ENCODE data around the gene OVCA2.
A peak's percentile ranks its signal among the peaks of the same experiment; 100 is the strongest.

OVCA2 gene

GRCh38 chr17:2041561-2042389, at the start of gene OVCA2 (continued):
- TF ChIP-seq PRDM2 (tag by site-specific recombination; IDR thresholded peaks at IDR 0.05; ENCODE audit: borderline replicate concordance) (no peak), ZNF292 (tag by site-specific recombination; IDR thresholded peaks at IDR 0.05; ENCODE audit: borderline replicate concordance, low read depth) (no peak), ZBTB44 (tag by site-specific recombination; IDR thresholded peaks at IDR 0.05) (peak; percentile 35; the same call in 1 of the 2 replicates), SP3 (tag by site-specific recombination; IDR thresholded peaks at IDR 0.05) (peak; percentile 99), KLF16 (tag by site-specific recombination; IDR thresholded peaks at IDR 0.05) (peak; percentile 67), ZFP69B (tag by site-specific recombination; IDR thresholded peaks at IDR 0.05) (0 out of 2 replicates have a peak, but pooled peaks have one; percentile 22), ZNF157 (tag by site-specific recombination; IDR thresholded peaks at IDR 0.05) (0 out of 2 replicates have a peak, but pooled peaks have one; percentile 9), ZBTB7A (tag by site-specific recombination; IDR thresholded peaks at IDR 0.05; ENCODE audit: low read depth) (peak; percentile 95), YY2 (tag by site-specific recombination; IDR thresholded peaks at IDR 0.05) (peak; percentile 96), ZBTB1 (tag by site-specific recombination; IDR thresholded peaks at IDR 0.05) (peak; percentile 74; the same call in 1 of the 2 replicates), ZFHX2 (tag by site-specific recombination; conservative IDR thresholded peaks at IDR 0.05) (peak; percentile 74), GLI4 (tag by site-specific recombination; IDR thresholded peaks at IDR 0.05) (no peak), ZNF266 (tag by site-specific recombination; IDR thresholded peaks at IDR 0.05; ENCODE audit: low read depth) (no peak), ZNF514 (tag by site-specific recombination; IDR thresholded peaks at IDR 0.05) (no peak), ZNF2 (tag by site-specific recombination; IDR thresholded peaks at IDR 0.05) (peak; percentile 72), ZNF366 (tag by site-specific recombination; conservative IDR thresholded peaks at IDR 0.05) (no peak)
- TF ChIP-seq, protein P1, sequence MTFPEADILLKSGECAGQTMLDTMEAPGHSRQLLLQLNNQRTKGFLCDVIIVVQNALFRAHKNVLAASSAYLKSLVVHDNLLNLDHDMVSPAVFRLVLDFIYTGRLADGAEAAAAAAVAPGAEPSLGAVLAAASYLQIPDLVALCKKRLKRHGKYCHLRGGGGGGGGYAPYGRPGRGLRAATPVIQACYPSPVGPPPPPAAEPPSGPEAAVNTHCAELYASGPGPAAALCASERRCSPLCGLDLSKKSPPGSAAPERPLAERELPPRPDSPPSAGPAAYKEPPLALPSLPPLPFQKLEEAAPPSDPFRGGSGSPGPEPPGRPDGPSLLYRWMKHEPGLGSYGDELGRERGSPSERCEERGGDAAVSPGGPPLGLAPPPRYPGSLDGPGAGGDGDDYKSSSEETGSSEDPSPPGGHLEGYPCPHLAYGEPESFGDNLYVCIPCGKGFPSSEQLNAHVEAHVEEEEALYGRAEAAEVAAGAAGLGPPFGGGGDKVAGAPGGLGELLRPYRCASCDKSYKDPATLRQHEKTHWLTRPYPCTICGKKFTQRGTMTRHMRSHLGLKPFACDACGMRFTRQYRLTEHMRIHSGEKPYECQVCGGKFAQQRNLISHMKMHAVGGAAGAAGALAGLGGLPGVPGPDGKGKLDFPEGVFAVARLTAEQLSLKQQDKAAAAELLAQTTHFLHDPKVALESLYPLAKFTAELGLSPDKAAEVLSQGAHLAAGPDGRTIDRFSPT (tag by site-specific recombination; IDR thresholded peaks at IDR 0.05) = no peak
- TF ChIP-seq, protein P2, sequence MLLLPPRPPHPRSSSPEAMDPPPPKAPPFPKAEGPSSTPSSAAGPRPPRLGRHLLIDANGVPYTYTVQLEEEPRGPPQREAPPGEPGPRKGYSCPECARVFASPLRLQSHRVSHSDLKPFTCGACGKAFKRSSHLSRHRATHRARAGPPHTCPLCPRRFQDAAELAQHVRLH (tag by site-specific recombination; IDR thresholded peaks at IDR 0.05) = no peak
- TF ChIP-seq, protein P3, sequence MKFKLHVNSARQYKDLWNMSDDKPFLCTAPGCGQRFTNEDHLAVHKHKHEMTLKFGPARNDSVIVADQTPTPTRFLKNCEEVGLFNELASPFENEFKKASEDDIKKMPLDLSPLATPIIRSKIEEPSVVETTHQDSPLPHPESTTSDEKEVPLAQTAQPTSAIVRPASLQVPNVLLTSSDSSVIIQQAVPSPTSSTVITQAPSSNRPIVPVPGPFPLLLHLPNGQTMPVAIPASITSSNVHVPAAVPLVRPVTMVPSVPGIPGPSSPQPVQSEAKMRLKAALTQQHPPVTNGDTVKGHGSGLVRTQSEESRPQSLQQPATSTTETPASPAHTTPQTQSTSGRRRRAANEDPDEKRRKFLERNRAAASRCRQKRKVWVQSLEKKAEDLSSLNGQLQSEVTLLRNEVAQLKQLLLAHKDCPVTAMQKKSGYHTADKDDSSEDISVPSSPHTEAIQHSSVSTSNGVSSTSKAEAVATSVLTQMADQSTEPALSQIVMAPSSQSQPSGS (tag by site-specific recombination; IDR thresholded peaks at IDR 0.05; ENCODE audit: low read depth) = no peak
- TF ChIP-seq, protein P4, sequence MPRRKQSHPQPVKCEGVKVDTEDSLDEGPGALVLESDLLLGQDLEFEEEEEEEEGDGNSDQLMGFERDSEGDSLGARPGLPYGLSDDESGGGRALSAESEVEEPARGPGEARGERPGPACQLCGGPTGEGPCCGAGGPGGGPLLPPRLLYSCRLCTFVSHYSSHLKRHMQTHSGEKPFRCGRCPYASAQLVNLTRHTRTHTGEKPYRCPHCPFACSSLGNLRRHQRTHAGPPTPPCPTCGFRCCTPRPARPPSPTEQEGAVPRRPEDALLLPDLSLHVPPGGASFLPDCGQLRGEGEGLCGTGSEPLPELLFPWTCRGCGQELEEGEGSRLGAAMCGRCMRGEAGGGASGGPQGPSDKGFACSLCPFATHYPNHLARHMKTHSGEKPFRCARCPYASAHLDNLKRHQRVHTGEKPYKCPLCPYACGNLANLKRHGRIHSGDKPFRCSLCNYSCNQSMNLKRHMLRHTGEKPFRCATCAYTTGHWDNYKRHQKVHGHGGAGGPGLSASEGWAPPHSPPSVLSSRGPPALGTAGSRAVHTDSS (tag by site-specific recombination; IDR thresholded peaks at IDR 0.05) = 0 out of 2 replicates have a peak, but pooled peaks have one; percentile 24
- TF ChIP-seq, protein P5, sequence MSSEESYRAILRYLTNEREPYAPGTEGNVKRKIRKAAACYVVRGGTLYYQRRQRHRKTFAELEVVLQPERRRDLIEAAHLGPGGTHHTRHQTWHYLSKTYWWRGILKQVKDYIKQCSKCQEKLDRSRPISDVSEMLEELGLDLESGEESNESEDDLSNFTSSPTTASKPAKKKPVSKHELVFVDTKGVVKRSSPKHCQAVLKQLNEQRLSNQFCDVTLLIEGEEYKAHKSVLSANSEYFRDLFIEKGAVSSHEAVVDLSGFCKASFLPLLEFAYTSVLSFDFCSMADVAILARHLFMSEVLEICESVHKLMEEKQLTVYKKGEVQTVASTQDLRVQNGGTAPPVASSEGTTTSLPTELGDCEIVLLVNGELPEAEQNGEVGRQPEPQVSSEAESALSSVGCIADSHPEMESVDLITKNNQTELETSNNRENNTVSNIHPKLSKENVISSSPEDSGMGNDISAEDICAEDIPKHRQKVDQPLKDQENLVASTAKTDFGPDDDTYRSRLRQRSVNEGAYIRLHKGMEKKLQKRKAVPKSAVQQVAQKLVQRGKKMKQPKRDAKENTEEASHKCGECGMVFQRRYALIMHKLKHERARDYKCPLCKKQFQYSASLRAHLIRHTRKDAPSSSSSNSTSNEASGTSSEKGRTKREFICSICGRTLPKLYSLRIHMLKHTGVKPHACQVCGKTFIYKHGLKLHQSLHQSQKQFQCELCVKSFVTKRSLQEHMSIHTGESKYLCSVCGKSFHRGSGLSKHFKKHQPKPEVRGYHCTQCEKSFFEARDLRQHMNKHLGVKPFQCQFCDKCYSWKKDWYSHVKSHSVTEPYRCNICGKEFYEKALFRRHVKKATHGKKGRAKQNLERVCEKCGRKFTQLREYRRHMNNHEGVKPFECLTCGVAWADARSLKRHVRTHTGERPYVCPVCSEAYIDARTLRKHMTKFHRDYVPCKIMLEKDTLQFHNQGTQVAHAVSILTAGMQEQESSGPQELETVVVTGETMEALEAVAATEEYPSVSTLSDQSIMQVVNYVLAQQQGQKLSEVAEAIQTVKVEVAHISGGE (tag by site-specific recombination; conservative IDR thresholded peaks at IDR 0.05; ENCODE audit: low read depth) = peak; percentile 98
